ENCODE measurements around the gene GATAD1. TPM values are rescaled to one million over a fixed set of nuclear protein-coding genes. Genes with fewer than 3 reads are reported as not detected.
A peak's percentile ranks its signal among the peaks of the same experiment; 100 is the strongest.

Gene GATAD1
- total RNA-seq, 1 donor from 2014 or later = 26.2 TPM

GRCh38 chr7:92460109-92460508, 12.8 kb downstream of the GATAD1 start:
- Mint-ChIP-seq H3K27me3 (ENCODE audit: low read depth) (no peaks in the 10 kb centered on the region), H3K9me3 (ENCODE audit: low read depth) (no peaks in the 10 kb centered on the region), H3K4me1 (ENCODE audit: low read depth) (peaks cover 30% of the 10 kb centered on the region), H3K36me3 (ENCODE audit: low read depth) (peaks cover 4% of the 10 kb centered on the region), H3K4me3 (ENCODE audit: unreplicated experiment) (no peak overlapping the region), H3K27ac (ENCODE audit: unreplicated experiment) (peak overlapping the region; percentile 46)
- no peak for DNase-seq (ENCODE audit: low spot score)
- TF ChIP-seq CTCF (IDR thresholded peaks at IDR 0.05) = no peak

GRCh38 chr7:92460510-92460909, 13.2 kb downstream of the GATAD1 start:
- Mint-ChIP-seq H3K4me3 (ENCODE audit: unreplicated experiment) (no peak overlapping the region), H3K27ac (ENCODE audit: unreplicated experiment) (peak overlapping the region; percentile 46), H3K36me3 (ENCODE audit: low read depth) (peaks cover 4% of the 10 kb centered on the region), H3K4me1 (ENCODE audit: low read depth) (peaks cover 30% of the 10 kb centered on the region), H3K9me3 (ENCODE audit: low read depth) (no peaks in the 10 kb centered on the region), H3K27me3 (ENCODE audit: low read depth) (no peaks in the 10 kb centered on the region)
- no peak for TF ChIP-seq CTCF (IDR thresholded peaks at IDR 0.05)
- no peak for DNase-seq (ENCODE audit: low spot score)

GRCh38 chr7:92461027-92462003, 14.0 kb downstream of the GATAD1 start:
- Mint-ChIP-seq H3K4me1 (ENCODE audit: low read depth) (peaks cover 23% of the 10 kb centered on the region), H3K9me3 (ENCODE audit: low read depth) (no peaks in the 10 kb centered on the region), H3K36me3 (ENCODE audit: low read depth) (peaks cover 2% of the 10 kb centered on the region), H3K27me3 (ENCODE audit: low read depth) (no peaks in the 10 kb centered on the region), H3K4me3 (ENCODE audit: unreplicated experiment) (no peak overlapping the region), H3K27ac (ENCODE audit: unreplicated experiment) (peak overlapping the region; percentile 10)
- peak; percentile 92 for TF ChIP-seq CTCF (IDR thresholded peaks at IDR 0.05)
- DNase-seq (ENCODE audit: low spot score) = no peak

GRCh38 chr7:92462560-92462959, 15.3 kb downstream of the GATAD1 start:
- Mint-ChIP-seq H3K9me3 (ENCODE audit: low read depth) (no peaks in the 10 kb centered on the region), H3K27me3 (ENCODE audit: low read depth) (no peaks in the 10 kb centered on the region), H3K4me1 (ENCODE audit: low read depth) (peaks cover 21% of the 10 kb centered on the region), H3K4me3 (ENCODE audit: unreplicated experiment) (no peak overlapping the region), H3K36me3 (ENCODE audit: low read depth) (peaks cover 2% of the 10 kb centered on the region), H3K27ac (ENCODE audit: unreplicated experiment) (no peak overlapping the region)
- DNase-seq (ENCODE audit: low spot score) = no peak
- no peak for TF ChIP-seq CTCF (IDR thresholded peaks at IDR 0.05)

- no peak overlapping the region for H3K27ac Mint-ChIP-seq (ENCODE audit: unreplicated experiment)
- H3K4me3 Mint-ChIP-seq (ENCODE audit: unreplicated experiment) = no peak overlapping the region
- peaks cover 7% of the 10 kb centered on the region for H3K36me3 Mint-ChIP-seq (ENCODE audit: low read depth)
Measured at GRCh38 chr7:92464515-92464914, 17.2 kb downstream of the GATAD1 start.

More at GRCh38 chr7:92464515-92464914, 17.2 kb downstream of the GATAD1 start:
- peaks cover 20% of the 10 kb centered on the region for H3K4me1 Mint-ChIP-seq (ENCODE audit: low read depth)
- no peak for TF ChIP-seq CTCF (IDR thresholded peaks at IDR 0.05)
- peaks cover 13% of the 10 kb centered on the region for H3K9me3 Mint-ChIP-seq (ENCODE audit: low read depth)
- H3K27me3 Mint-ChIP-seq (ENCODE audit: low read depth) = no peaks in the 10 kb centered on the region
- DNase-seq (ENCODE audit: low spot score) = no peak

Data from chondrocyte (in vitro differentiated cells).